SK-N-SH (cell line): ENCODE measurements around the gene CDKN2B-AS1. TPM values are rescaled to one million over a fixed set of nuclear protein-coding genes. Genes with fewer than 3 reads are reported as not detected.

Source experiments
- CTCF ChIA-PET: fragments of 300-600, 350-600 bp; formaldehyde crosslinking; extraction: SDS; loops from one replicate; lab custom pipeline; 2021; lab: Yijun Ruan, JAX
- POLR2A ChIA-PET: fragments of 350-600 bp; sonication (Branson Sonifier 250); formaldehyde crosslinking; extraction: SDS; loops from one replicate; lab custom pipeline; 2020; ENCODE audit warnings: antibody characterized with exemption, inconsistent platforms; lab: Yijun Ruan, JAX
- DNase-seq: peaks from one replicate; pipeline ENCODE4 v3.0.0; 2012
- H2AFZ ChIP-seq: fragments of 200-600 bp; sonication (generic); 2 replicates; pipeline ENCODE4 v1.8.1; 2016; ENCODE audit warnings: antibody characterized with exemption, mild to moderate bottlenecking, low read depth
- H3F3A ChIP-seq: fragments of 200-600 bp; sonication (generic); replicated peaks from 2 replicates; pipeline ENCODE3; 2016; ENCODE audit warnings: antibody characterized with exemption, mild to moderate bottlenecking; ENCODE audit not compliant: insufficient read depth
- H3K27ac ChIP-seq, 2 experiments: fragments of 200-500 bp in 1 of 2; fragments of 200-600 bp in 1 of 2; sonication (Bioruptor generic) in 1 of 2; sonication (generic), shearing (Covaris generic) in 1 of 2; 2 replicates each; pipeline versions ENCODE4 v1.5.1 to v1.6.1; 2014 to 2016; ENCODE audit warnings: low read depth in 2 of 2, inconsistent platforms in 1 of 2, low read length in 1 of 2, mild to moderate bottlenecking in 1 of 2, mixed read lengths in 1 of 2
- H3K27me3 ChIP-seq: fragments of 200-600 bp; sonication (generic), shearing (Covaris generic); 2 replicates; pipeline ENCODE4 v1.6.1; 2016; ENCODE audit warnings: mixed run types; ENCODE audit not compliant: insufficient read depth
- H3K36me3 ChIP-seq, 2 experiments: fragments of 200-500 bp in 1 of 2; fragments of 200-600 bp in 1 of 2; sonication (Bioruptor generic) in 1 of 2; sonication (generic) in 1 of 2; replicated peaks in 1 of 2; 2 replicates each; pipeline versions ENCODE3 to v1.5.1; 2014 to 2016; ENCODE audit warnings: low read length in 1 of 2, mild to moderate bottlenecking in 1 of 2; ENCODE audit not compliant: insufficient read depth in 2 of 2, control insufficient read depth in 1 of 2
- H3K4me1 ChIP-seq, 2 experiments: fragments of 200-500 bp in 1 of 2; fragments of 200-600 bp in 1 of 2; sonication (Bioruptor generic) in 1 of 2; sonication (generic), shearing (Covaris generic) in 1 of 2; 2 replicates each; pipeline versions ENCODE4 v1.5.1 to v1.6.1; 2014 to 2016; ENCODE audit warnings: low read depth in 1 of 2, low read length in 1 of 2, mixed run types in 1 of 2; ENCODE audit not compliant: insufficient read depth in 2 of 2, control insufficient read depth in 1 of 2
- H3K4me2 ChIP-seq: fragments of 200-600 bp; sonication (generic), shearing (Covaris generic); 2 replicates; pipeline ENCODE4 v1.6.1; 2017; ENCODE audit warnings: mixed run types
- H3K4me3 ChIP-seq, 2 experiments: fragments of 200-500 bp in 1 of 2; fragments of 200-600 bp in 1 of 2; sonication (Bioruptor generic) in 1 of 2; sonication (generic), shearing (Covaris generic) in 1 of 2; 2 replicates each; pipeline versions ENCODE4 v1.5.1 to v1.8.1; 2014 to 2016; ENCODE audit warnings: low read depth in 2 of 2, inconsistent platforms in 1 of 2, low read length in 1 of 2, mild to moderate bottlenecking in 1 of 2, mixed read lengths in 1 of 2, moderate library complexity in 1 of 2
- H3K79me2 ChIP-seq: fragments of 200-600 bp; sonication (generic); 2 replicates; pipeline ENCODE4 v1.8.1; 2017; ENCODE audit warnings: mild to moderate bottlenecking; ENCODE audit not compliant: insufficient read depth
- H3K9ac ChIP-seq: fragments of 200-600 bp; sonication (generic); 2 replicates; pipeline ENCODE4 v1.6.1; 2017; ENCODE audit warnings: mixed run types
- H3K9me2 ChIP-seq: fragments of 200-600 bp; sonication (generic); 2 replicates; pipeline ENCODE4 v1.6.1; 2017; ENCODE audit warnings: mixed run types
- H3K9me3 ChIP-seq: fragments of 200-600 bp; sonication (generic); 2 replicates; pipeline ENCODE4 v1.6.1; 2017; ENCODE audit warnings: mixed run types, mild to moderate bottlenecking, moderate library complexity
- H4K20me1 ChIP-seq: fragments of 200-600 bp; sonication (generic); 2 replicates; pipeline ENCODE4 v1.6.1; 2017; ENCODE audit warnings: mild to moderate bottlenecking, mixed run types; ENCODE audit not compliant: insufficient read depth
- FOSL2 ChIP-seq: IDR thresholded peaks from 2 replicates; pipeline ENCODE4 v1.4.0; 2012; ENCODE audit warnings: low read depth, mild to moderate bottlenecking, moderate library complexity, borderline replicate concordance
- FOXM1 ChIP-seq: IDR thresholded peaks from 2 replicates; pipeline ENCODE4 v1.4.0; 2012; ENCODE audit warnings: low read depth, mild to moderate bottlenecking
- IRF3 ChIP-seq: fragments of 150-350 bp; IDR thresholded peaks from 2 replicates; pipeline ENCODE4 v1.6.1; 2016; ENCODE audit warnings: mild to moderate bottlenecking, low read depth, low read length
- JUND ChIP-seq: IDR thresholded peaks from 2 replicates; pipeline ENCODE4 v1.4.0; 2012
- NFIC ChIP-seq: IDR thresholded peaks from 2 replicates; pipeline ENCODE4 v1.4.0; 2012; ENCODE audit warnings: borderline replicate concordance
- NRF1 ChIP-seq: IDR thresholded peaks from 2 replicates; pipeline ENCODE4 v1.6.1; 2012; ENCODE audit warnings: low read depth, mild to moderate bottlenecking, low read length
- POLR2AphosphoS5 ChIP-seq: IDR thresholded peaks from 2 replicates; pipeline ENCODE4 v1.6.1; 2012; ENCODE audit warnings: low read depth, low read length
- RCOR1 ChIP-seq: fragments of 150-350 bp; IDR thresholded peaks from 2 replicates; pipeline ENCODE4 v1.6.1; 2017; ENCODE audit warnings: antibody characterized with exemption, low read length
- REST ChIP-seq: IDR thresholded peaks from 2 replicates; pipeline ENCODE4 v1.6.1; 2012; ENCODE audit warnings: mild to moderate bottlenecking, low read depth, low read length, moderate library complexity
- RXRA ChIP-seq: IDR thresholded peaks from 2 replicates; pipeline ENCODE4 v1.4.0; 2012; ENCODE audit warnings: low read depth, mild to moderate bottlenecking, borderline replicate concordance
- TAF1 ChIP-seq: IDR thresholded peaks from 2 replicates; pipeline ENCODE4 v1.6.1; 2012; ENCODE audit warnings: low read depth, mild to moderate bottlenecking, low read length, moderate library complexity, borderline replicate concordance
- TCF12 ChIP-seq: IDR thresholded peaks from 2 replicates; pipeline ENCODE4 v1.4.0; 2012
- TEAD4 ChIP-seq: IDR thresholded peaks from 2 replicates; pipeline ENCODE4 v1.4.0; 2012; ENCODE audit warnings: mild to moderate bottlenecking, borderline replicate concordance; ENCODE audit not compliant: insufficient read depth
- YY1 ChIP-seq: IDR thresholded peaks from 2 replicates; pipeline ENCODE4 v1.4.0; 2012; ENCODE audit warnings: low read depth, mild to moderate bottlenecking
- WGBS: methylation state at CpG from one replicate; pipeline ENCODE4 v1.1.6; 2017; ENCODE audit warnings: low lambda C conversion rate; 5-methylcytosine and 5-hydroxymethylcytosine counted together
- polyA plus RNA-seq, 3 experiments: library from polyadenylated mRNA; depleted of rRNA; stranded (reverse); fragments of >200 nt; gene quantifications; 2 replicates each; pipeline ENCODE4 v1.2.3, GENCODE V29; 2012

The CDKN2B-AS1 gene
- polyA plus RNA-seq, 1 of the 3 experiments (the other 2 are of a cell fraction): 0.25 TPM

GRCh38 chr9:22158927-22159346 lies 164.3 kb downstream of the CDKN2B-AS1 start:
- H2AFZ ChIP-seq: no peak overlapping the region
- peak overlapping the region; percentile 6 to 22; a peak in 1 of 4 replicates for H3K27ac ChIP-seq
- ChIA-PET POLR2A (no interaction called here), CTCF (no interaction called here)
- TF ChIP-seq NRF1 (no peak), FOSL2 (peak; percentile 7; the same call in 1 of the 2 replicates)
- no peak overlapping the region for H3K4me2 ChIP-seq
- peaks cover 11% of the 10 kb centered on the region for H3F3A ChIP-seq
- 19% methylated on average over 3 of the region's 3 CpGs for WGBS
- no peak overlapping the region for H3K9ac ChIP-seq
- H3K9me2 ChIP-seq: no peaks in the 10 kb centered on the region
- no peaks in the 10 kb centered on the region for H3K36me3 ChIP-seq
- H3K4me3 ChIP-seq: no peak overlapping the region
- H3K27me3 ChIP-seq: peaks cover 19% of the 10 kb centered on the region; the same call in 1 of the 2 replicates
- no peaks in the 10 kb centered on the region for H3K79me2 ChIP-seq
- H3K4me1 ChIP-seq: no peaks in the 10 kb centered on the region; a peak in 1 of 4 replicates
- no peaks in the 10 kb centered on the region for H4K20me1 ChIP-seq
- H3K9me3 ChIP-seq: no peaks in the 10 kb centered on the region
- no peak for DNase-seq

GRCh38 chr9:22159586-22159985 lies 165.0 kb downstream of the CDKN2B-AS1 start:
- POLR2A ChIA-PET: no interaction called here
- Histone ChIP-seq H3K27me3 (peaks cover 19% of the 10 kb centered on the region; the same call in 1 of the 2 replicates), H3K4me3 (no peak overlapping the region), H3F3A (peaks cover 11% of the 10 kb centered on the region), H3K36me3 (no peaks in the 10 kb centered on the region), H3K4me2 (no peak overlapping the region), H3K9ac (no peak overlapping the region), H3K9me2 (no peaks in the 10 kb centered on the region), H3K4me1 (no peaks in the 10 kb centered on the region; a peak in 1 of 4 replicates), H3K79me2 (no peaks in the 10 kb centered on the region), H3K9me3 (no peaks in the 10 kb centered on the region), H4K20me1 (no peaks in the 10 kb centered on the region), H3K27ac (no peak overlapping the region), H2AFZ (no peak overlapping the region)
- no peak for DNase-seq
- no peak for TF ChIP-seq TEAD4
- TF ChIP-seq REST: no peak
- TF ChIP-seq FOSL2: no peak
- TF ChIP-seq TCF12: no peak
- no peak for TF ChIP-seq NFIC
- TF ChIP-seq JUND: no peak
- TF ChIP-seq TAF1: no peak
- TF ChIP-seq POLR2AphosphoS5: no peak
- TF ChIP-seq YY1: no peak
- TF ChIP-seq RCOR1: no peak
- no peak for TF ChIP-seq IRF3
- TF ChIP-seq RXRA: no peak
- no peak for TF ChIP-seq FOXM1
- CTCF ChIA-PET: no interaction called here
- WGBS: 54% methylated on average over 1 of the region's 1 CpG
